ENCODE measurements around the gene SEC24C.
"Not testable (repeated sequence)": the region's sequence is repeated elsewhere in the genome, so short reads cannot be mapped to it uniquely, and the experiment has no call there.

- TF ChIP-seq CTCF, POLR2A (IDR thresholded peaks at IDR 0.05): not testable (repeated sequence)
Measured at GRCh38 chr10:73698819-73699218, 45.4 kb upstream of the SEC24C start.
